Ishikawa (cell line): Measurements from ENCODE around the gene IFI27L2.

ENCODE experiments used
- CREB1 ChIP-seq: IDR thresholded peaks from 2 replicates; pipeline ENCODE4 v1.6.1; 2012; ENCODE audit warnings: low read depth
- FOXM1 ChIP-seq: IDR thresholded peaks from 2 replicates; pipeline ENCODE4 v1.6.1; 2012; ENCODE audit warnings: low read depth, borderline replicate concordance
- MAX ChIP-seq: IDR thresholded peaks from 2 replicates; pipeline ENCODE4 v1.6.1; 2012
- TCF12 ChIP-seq: IDR thresholded peaks from 2 replicates; pipeline ENCODE4 v1.6.1; 2012; ENCODE audit warnings: low read depth
- YY1 ChIP-seq: IDR thresholded peaks from 2 replicates; pipeline ENCODE4 v1.6.1; 2012; ENCODE audit warnings: low read depth
- ZBTB7A ChIP-seq: IDR thresholded peaks from 2 replicates; pipeline ENCODE4 v1.6.1; 2012; ENCODE audit warnings: low read depth
- TF ChIP-seq, protein P1 (sequence below): IDR thresholded peaks from 2 replicates; pipeline ENCODE4 v1.6.1; 2012; ENCODE audit warnings: low read depth, mild to moderate bottlenecking

DNA sequence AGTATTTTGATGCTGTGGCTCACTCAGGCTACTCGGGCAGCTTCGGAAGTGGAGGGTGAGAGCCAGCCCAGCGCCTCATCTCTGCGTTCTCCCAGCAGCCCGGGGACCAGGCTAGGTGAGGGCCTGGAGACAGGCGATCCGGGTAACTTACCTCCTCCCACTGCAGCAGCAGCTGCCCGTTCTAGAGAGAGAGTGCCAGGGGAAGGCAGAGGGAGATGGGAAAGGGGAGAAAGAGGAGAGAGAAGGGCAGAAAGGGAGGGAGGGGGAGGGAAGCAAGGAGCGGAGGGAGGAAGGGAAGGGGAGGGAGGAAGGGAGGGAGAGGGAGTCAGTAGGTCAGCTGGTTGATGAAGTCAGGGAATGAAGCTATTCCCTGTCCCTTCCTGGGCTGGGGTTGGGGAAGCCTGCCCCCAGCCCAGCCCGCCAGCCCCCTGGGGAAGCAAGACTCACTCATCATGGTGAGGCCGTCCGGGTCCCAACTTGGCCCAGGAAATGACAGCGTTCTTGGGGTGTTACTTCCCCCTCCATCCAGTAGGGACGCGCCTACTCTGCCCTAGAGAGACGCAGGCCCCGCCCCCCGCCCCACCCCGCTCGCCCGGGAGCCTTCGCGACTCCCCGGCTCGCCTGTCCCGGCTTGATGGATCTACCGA lies at the start of gene IFI27L2:
- TF ChIP-seq, protein P1, sequence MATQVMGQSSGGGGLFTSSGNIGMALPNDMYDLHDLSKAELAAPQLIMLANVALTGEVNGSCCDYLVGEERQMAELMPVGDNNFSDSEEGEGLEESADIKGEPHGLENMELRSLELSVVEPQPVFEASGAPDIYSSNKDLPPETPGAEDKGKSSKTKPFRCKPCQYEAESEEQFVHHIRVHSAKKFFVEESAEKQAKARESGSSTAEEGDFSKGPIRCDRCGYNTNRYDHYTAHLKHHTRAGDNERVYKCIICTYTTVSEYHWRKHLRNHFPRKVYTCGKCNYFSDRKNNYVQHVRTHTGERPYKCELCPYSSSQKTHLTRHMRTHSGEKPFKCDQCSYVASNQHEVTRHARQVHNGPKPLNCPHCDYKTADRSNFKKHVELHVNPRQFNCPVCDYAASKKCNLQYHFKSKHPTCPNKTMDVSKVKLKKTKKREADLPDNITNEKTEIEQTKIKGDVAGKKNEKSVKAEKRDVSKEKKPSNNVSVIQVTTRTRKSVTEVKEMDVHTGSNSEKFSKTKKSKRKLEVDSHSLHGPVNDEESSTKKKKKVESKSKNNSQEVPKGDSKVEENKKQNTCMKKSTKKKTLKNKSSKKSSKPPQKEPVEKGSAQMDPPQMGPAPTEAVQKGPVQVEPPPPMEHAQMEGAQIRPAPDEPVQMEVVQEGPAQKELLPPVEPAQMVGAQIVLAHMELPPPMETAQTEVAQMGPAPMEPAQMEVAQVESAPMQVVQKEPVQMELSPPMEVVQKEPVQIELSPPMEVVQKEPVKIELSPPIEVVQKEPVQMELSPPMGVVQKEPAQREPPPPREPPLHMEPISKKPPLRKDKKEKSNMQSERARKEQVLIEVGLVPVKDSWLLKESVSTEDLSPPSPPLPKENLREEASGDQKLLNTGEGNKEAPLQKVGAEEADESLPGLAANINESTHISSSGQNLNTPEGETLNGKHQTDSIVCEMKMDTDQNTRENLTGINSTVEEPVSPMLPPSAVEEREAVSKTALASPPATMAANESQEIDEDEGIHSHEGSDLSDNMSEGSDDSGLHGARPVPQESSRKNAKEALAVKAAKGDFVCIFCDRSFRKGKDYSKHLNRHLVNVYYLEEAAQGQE = no peak
- TF ChIP-seq MAX = no peak
- TF ChIP-seq YY1 = no peak
- TF ChIP-seq ZBTB7A = no peak
- TF ChIP-seq CREB1 = no peak
- no peak for TF ChIP-seq FOXM1
- no peak for TF ChIP-seq TCF12
